BLaER1 (cell line): ENCODE data around the gene SON.

Source experiments
- H3K27ac ChIP-seq: shearing (Covaris generic); formaldehyde crosslinking; 2 replicates; pipeline ENCODE4 v1.8.1; 2022
- H3K27me3 ChIP-seq: shearing (Covaris generic); formaldehyde crosslinking; 2 replicates; pipeline ENCODE4 v1.8.1; 2022
- H3K36me3 ChIP-seq: shearing (Covaris generic); formaldehyde crosslinking; 2 replicates; pipeline ENCODE4 v1.8.1; 2022
- H3K4me1 ChIP-seq: shearing (Covaris generic); formaldehyde crosslinking; 2 replicates; pipeline ENCODE4 v1.8.1; 2022
- H3K4me2 ChIP-seq: shearing (Covaris generic); formaldehyde crosslinking; 2 replicates; pipeline ENCODE4 v1.8.1; 2022
- H3K4me3 ChIP-seq: shearing (Covaris generic); formaldehyde crosslinking; 2 replicates; pipeline ENCODE4 v1.8.1; 2022
- H3K9ac ChIP-seq: shearing (Covaris generic); formaldehyde crosslinking; 2 replicates; pipeline ENCODE4 v1.8.1; 2022
- H3K9me3 ChIP-seq: shearing (Covaris generic); formaldehyde crosslinking; 2 replicates; pipeline ENCODE4 v1.8.1; 2022
- H4K20me1 ChIP-seq: shearing (Covaris generic); formaldehyde crosslinking; 2 replicates; pipeline ENCODE4 v1.8.1; 2022
- Cebpa-rat ChIP-seq: shearing (Covaris generic); IDR thresholded peaks from 2 replicates; pipeline ENCODE4 v1.8.1; 2022

Gene SON

DNA sequence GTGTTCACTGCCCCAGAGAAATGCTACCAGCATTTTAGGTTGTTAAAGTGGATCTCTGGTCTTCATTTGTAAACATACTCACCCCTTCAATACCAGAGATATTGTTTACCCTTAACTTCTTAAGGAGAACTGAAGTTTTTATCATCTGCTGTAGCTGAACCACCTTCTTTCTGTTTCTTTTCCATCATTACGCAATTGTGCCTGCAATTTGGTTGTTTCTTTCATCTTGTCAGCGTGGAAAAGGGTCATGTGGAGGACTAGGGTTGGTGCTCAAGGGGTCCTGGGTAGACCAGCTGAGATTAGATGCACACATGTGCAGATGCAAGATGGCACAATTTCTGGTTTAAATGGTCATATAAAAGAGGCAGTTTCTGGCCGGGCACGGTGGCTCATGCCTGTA lies 23.9 kb upstream of the SON start:
- Histone ChIP-seq H3K9ac (no peak overlapping the region), H3K4me3 (no peak overlapping the region), H3K9me3 (no peaks in the 10 kb centered on the region), H3K4me1 (no peaks in the 10 kb centered on the region), H3K4me2 (no peak overlapping the region), H4K20me1 (no peaks in the 10 kb centered on the region), H3K27ac (no peak overlapping the region), H3K27me3 (no peaks in the 10 kb centered on the region), H3K36me3 (peaks cover 87% of the 10 kb centered on the region)
- 0 out of 2 replicates have a peak, but pooled peaks have one; percentile 37 for TF ChIP-seq Cebpa-rat

DNA sequence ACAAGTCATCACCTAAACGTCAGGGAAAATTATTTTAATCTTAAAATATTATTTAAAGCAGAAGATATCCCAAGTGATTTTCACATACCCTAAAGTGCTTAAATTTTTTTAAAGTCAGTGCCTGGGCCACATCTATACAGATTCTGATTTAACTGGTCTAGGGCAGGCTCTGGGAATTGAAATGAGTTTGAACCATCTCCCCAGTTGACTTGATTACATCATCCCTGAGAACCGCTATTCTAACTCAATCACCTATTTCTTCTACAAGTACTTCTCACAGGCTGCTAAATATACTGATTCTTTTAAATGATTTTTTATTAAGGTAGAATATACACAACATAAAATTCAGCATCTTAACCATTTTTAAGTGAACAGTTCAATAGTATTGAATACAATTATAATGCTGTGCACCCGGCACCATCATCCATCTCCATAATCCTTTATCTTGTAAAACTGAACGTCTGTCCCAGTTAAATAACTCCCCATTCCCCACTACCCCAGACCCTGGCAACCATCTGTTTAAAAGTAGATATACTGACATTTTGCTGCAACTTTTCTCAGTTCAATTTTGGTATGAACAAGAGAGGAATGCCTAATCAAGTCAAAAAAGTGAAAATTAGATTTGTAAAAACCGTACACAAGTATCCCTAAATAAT lies 20.4 kb upstream of the SON start:
- Histone ChIP-seq H3K27ac (no peak overlapping the region), H3K9me3 (no peaks in the 10 kb centered on the region), H3K4me2 (no peak overlapping the region), H4K20me1 (no peaks in the 10 kb centered on the region), H3K4me1 (no peaks in the 10 kb centered on the region), H3K36me3 (peaks cover 87% of the 10 kb centered on the region), H3K27me3 (no peaks in the 10 kb centered on the region), H3K4me3 (no peak overlapping the region), H3K9ac (no peak overlapping the region)
- TF ChIP-seq Cebpa-rat, result no peak

DNA sequence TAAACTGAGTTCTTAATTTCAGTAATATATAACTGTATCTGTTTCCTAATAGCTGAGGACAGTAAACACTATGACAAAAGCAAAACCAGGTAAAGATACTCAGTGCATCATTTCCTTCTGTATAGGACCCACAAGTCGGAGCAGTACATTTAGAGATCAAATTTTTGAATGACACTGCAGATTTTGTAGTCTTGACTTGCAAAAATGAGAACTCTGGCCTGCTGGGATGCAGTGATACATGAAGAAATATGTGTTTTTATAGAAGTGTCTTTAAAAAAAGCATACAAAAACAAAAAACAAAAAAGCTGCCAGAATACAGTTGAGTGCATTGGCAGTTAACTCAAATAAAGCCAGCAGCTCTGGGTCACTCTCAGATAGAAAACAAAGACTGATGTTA lies 19.9 kb upstream of the SON start:
- Histone ChIP-seq H3K36me3 (peaks cover 87% of the 10 kb centered on the region), H3K27ac (no peak overlapping the region), H3K27me3 (no peaks in the 10 kb centered on the region)

DNA sequence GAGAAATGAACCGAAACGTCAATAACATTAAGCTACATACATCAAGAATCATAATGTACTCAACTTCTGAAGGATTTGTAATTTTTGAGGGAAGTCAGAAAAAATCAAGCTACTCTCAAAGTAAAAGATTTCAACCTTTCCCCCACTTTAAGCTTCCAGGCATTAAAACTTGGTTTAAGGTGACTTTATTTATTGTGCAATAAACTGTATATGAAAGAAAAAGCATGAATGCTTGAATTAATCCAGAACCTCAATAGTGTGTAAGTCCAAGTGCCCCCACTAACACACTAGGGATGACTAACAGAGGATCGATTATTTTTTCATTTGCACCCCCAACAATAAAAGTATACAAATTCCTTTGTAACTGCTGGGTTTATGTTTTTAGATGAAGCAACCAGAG lies 11.8 kb upstream of the SON start:
- Histone ChIP-seq H4K20me1 (no peaks in the 10 kb centered on the region), H3K9me3 (no peaks in the 10 kb centered on the region), H3K4me3 (no peak overlapping the region), H3K27me3 (no peaks in the 10 kb centered on the region), H3K4me1 (no peaks in the 10 kb centered on the region), H3K4me2 (no peak overlapping the region), H3K9ac (no peak overlapping the region), H3K36me3 (peaks cover 99% of the 10 kb centered on the region), H3K27ac (no peak overlapping the region)
- no peak for TF ChIP-seq Cebpa-rat

More for the DNA sequence above, 19.9 kb upstream of the SON start:
- Histone ChIP-seq H3K4me1 (no peaks in the 10 kb centered on the region), H3K9ac (no peak overlapping the region), H3K9me3 (no peaks in the 10 kb centered on the region), H3K4me3 (no peak overlapping the region), H3K4me2 (no peak overlapping the region), H4K20me1 (no peaks in the 10 kb centered on the region)
- TF ChIP-seq Cebpa-rat, result no peak

DNA sequence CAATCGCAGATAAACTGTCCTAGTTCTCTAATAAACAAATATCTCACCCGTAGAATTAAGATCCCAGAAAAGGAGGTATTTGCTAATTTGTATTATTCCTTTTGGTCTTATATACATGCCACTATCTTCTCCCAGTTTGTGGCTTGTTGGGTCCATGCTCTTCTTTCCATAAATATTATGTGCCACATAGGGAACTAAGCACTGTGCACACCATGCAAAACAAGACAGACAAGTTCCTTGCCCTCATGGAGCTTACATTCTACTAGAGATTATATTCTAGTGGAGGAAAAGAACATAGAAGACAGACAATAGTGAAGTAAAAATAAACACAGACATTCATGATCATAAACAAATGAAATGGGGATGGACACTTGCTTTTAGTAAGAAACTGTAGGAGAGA lies 5.6 kb upstream of the SON start:
- Histone ChIP-seq H3K27me3 (no peaks in the 10 kb centered on the region), H3K9me3 (no peaks in the 10 kb centered on the region), H3K4me3 (no peak overlapping the region), H4K20me1 (no peaks in the 10 kb centered on the region), H3K9ac (no peak overlapping the region), H3K36me3 (peaks cover 75% of the 10 kb centered on the region), H3K27ac (no peak overlapping the region), H3K4me2 (no peak overlapping the region), H3K4me1 (peaks cover 14% of the 10 kb centered on the region)
- no peak for TF ChIP-seq Cebpa-rat

DNA sequence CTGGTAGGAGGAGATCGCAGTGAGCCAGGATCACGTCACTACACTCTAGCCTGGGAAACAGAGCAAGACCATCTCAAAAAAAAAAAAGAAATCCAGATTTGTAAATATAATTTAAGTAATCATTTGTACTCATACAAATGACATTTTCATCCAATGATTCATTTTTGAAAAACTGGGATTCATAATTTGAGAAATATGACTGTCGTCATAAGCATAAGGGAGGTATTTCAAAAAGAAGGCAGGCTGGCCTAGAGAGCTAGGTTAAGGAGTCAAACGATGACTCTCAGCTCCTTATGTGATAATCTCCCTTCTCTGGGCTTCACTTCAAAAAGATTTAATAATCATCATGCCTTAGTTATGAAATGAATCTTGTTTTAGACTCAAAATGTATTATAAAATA lies 3.2 kb upstream of the SON start:
- TF ChIP-seq Cebpa-rat, result no peak
- Histone ChIP-seq H3K27ac (no peak overlapping the region), H3K36me3 (peaks cover 51% of the 10 kb centered on the region), H3K9me3 (no peaks in the 10 kb centered on the region), H3K9ac (no peak overlapping the region), H3K4me2 (no peak overlapping the region; the same call in 1 of the 2 replicates), H3K27me3 (no peaks in the 10 kb centered on the region), H4K20me1 (peaks cover 15% of the 10 kb centered on the region), H3K4me3 (no peak overlapping the region), H3K4me1 (peaks cover 18% of the 10 kb centered on the region)

DNA sequence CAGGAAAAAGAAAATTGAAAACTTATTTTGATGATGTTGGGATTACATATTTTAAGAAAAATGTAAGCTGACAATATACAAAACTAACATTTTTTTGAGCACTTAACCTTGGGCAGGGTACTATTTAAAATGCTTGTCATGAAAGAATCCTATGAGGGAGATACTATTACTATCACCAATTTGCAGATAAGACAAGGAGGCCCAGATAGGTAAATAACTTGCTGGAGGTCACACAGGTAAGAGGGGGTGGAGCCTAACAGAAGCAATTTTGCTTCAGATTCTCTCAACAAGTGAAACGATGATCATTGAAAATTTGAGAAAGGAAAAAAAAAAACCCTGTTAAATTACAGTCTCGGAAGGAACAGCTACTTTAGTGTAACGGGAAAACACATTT lies 2.1 kb upstream of the SON start:
- Histone ChIP-seq H3K9me3 (no peaks in the 10 kb centered on the region), H3K27ac (peak overlapping the region; percentile 98), H3K9ac (peak overlapping the region; percentile 98), H3K4me2 (peak overlapping the region; percentile 91), H4K20me1 (peaks cover 26% of the 10 kb centered on the region), H3K36me3 (peaks cover 40% of the 10 kb centered on the region), H3K4me1 (peaks cover 29% of the 10 kb centered on the region), H3K27me3 (no peaks in the 10 kb centered on the region), H3K4me3 (peak overlapping the region; percentile 83)
- no peak for TF ChIP-seq Cebpa-rat

DNA sequence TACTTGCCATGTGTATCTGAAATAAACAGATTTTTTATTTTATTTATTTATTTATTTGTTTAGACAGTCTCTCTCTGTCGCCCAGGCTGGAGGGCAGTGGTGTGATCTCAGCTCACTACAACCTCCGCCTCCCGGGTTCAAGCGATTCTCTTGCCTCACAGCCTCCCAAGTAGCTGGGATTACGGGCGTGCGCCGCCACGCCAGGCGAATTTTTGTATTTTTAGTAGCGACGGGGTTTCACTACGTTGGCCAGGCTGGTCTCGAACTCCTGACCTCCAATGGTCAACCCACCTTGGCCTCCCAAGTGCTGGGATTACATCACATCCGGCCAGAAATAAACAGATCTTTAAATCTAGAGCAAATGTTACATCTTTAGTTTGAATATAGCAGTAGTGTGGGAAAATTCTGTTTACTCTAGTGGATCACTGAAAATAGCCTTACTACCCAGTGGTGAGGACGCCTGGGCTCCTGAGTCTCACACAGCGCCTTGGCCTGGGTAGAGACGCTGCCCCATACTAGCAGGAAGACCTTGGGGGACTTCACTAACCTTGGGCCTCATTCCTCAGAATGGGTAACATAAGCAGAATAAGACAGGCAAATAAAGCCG lies 1.6 kb upstream of the SON start:
- H3K9me3 ChIP-seq, result no peaks in the 10 kb centered on the region
- peaks cover 31% of the 10 kb centered on the region for H4K20me1 ChIP-seq
- H3K27me3 ChIP-seq, result no peaks in the 10 kb centered on the region
- peak overlapping the region; percentile 98 for H3K27ac ChIP-seq
- H3K36me3 ChIP-seq, result peaks cover 38% of the 10 kb centered on the region
- H3K4me3 ChIP-seq, result peak overlapping the region; percentile 83
- no peak for TF ChIP-seq Cebpa-rat
- peak overlapping the region; percentile 98 for H3K9ac ChIP-seq
- H3K4me2 ChIP-seq, result peak overlapping the region; percentile 91
- peaks cover 33% of the 10 kb centered on the region for H3K4me1 ChIP-seq

DNA sequence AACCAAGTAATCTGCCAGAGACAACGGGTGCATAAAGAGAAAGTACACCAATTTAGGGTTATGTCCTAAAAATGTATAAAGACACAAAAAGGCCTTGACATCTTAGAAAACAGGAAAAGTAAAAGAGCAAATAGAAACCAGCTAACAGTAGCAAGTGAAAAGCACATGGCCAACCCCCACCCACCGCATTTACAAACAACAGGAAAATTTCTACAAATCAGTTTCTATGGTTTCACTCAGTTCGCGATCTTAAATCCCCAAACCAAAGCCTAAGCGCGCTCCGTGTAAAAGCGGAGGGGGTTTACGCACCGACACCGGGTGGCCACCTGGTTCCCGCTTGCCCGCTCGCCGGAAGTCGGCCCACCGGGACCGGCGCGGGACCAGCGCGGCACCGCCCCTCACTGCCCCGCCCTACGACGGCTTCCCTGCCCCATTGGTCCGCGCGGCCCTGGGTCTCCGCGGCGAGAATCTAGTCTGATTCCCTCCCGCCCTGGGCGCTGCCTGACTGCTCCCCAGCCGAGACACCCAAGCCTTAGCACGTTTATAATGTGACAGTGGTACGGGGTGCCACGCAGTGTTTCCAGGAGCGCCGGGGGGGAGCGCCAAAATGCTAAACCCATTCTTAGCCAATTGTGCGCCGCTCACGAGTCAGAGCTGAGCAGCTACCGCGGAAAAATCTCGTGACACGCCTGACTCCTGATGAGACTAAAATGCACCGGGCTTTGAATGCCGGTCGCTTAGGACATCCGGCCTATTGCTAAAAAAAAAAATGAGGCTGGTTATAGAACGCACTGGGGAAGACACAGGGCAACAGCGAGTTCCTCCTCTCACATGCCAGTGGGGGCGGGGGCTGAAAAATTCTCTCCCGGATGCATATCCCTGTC lies 840 bp upstream of the SON start, which contains the start of gene GART:
Gene GART (minus strand): TSS at position 362 of the 884 bp plus-strand sequence. CDS start 2,802 bp downstream, outside the sequence.
- no peaks in the 10 kb centered on the region for H3K27me3 ChIP-seq
- peak within 1 kb of the TSS; percentile 98 for H3K9ac ChIP-seq
- no peaks in the 10 kb centered on the region for H3K9me3 ChIP-seq
- peaks cover 33% of the 10 kb centered on the region for H3K4me1 ChIP-seq
- peaks cover 37% of the 10 kb centered on the region for H3K36me3 ChIP-seq
- peak within 1 kb of the TSS; percentile 98 for H3K27ac ChIP-seq
- peaks cover 39% of the 10 kb centered on the region for H4K20me1 ChIP-seq
- TF ChIP-seq Cebpa-rat, result no peak
- H3K4me2 ChIP-seq, result peak within 1 kb of the TSS; percentile 91
- H3K4me3 ChIP-seq, result peak within 1 kb of the TSS; percentile 83
